GM21576 (cell line): ENCODE measurements around the gene RALGDS.

Experiments used
- ATAC-seq: cut with Tn5 transposase; IDR thresholded peaks from one replicate; pipeline ENCODE4 v1.9.1; 2021; ENCODE audit warnings: mild to moderate bottlenecking, moderate library complexity; ENCODE audit not compliant: unreplicated experiment

RALGDS gene

GRCh38 chr9:133120501-133121197, 391 bp downstream of the RALGDS start:
- ATAC-seq: no peak

- ATAC-seq: no peak
Measured at GRCh38 chr9:133119846-133120500, 1.1 kb downstream of the RALGDS start.

GRCh38 chr9:133119103-133119845, 1.8 kb downstream of the RALGDS start:
- ATAC-seq: no peak

- no peak for ATAC-seq
Measured at GRCh38 chr9:133118568-133118967, 2.5 kb downstream of the RALGDS start.

GRCh38 chr9:133118179-133118520, 2.9 kb downstream of the RALGDS start:
- no peak for ATAC-seq

- no peak for ATAC-seq
Measured at GRCh38 chr9:133117271-133118178, 3.5 kb downstream of the RALGDS start.

- ATAC-seq: no peak
Measured at GRCh38 chr9:133116346-133117231, 4.5 kb downstream of the RALGDS start.

GRCh38 chr9:133115604-133116345, 5.3 kb downstream of the RALGDS start:
- peak; percentile 69 for ATAC-seq

GRCh38 chr9:133114886-133115603, 6.0 kb downstream of the RALGDS start:
- no peak for ATAC-seq

GRCh38 chr9:133113949-133114885, 6.8 kb downstream of the RALGDS start:
- ATAC-seq: no peak

DNA sequence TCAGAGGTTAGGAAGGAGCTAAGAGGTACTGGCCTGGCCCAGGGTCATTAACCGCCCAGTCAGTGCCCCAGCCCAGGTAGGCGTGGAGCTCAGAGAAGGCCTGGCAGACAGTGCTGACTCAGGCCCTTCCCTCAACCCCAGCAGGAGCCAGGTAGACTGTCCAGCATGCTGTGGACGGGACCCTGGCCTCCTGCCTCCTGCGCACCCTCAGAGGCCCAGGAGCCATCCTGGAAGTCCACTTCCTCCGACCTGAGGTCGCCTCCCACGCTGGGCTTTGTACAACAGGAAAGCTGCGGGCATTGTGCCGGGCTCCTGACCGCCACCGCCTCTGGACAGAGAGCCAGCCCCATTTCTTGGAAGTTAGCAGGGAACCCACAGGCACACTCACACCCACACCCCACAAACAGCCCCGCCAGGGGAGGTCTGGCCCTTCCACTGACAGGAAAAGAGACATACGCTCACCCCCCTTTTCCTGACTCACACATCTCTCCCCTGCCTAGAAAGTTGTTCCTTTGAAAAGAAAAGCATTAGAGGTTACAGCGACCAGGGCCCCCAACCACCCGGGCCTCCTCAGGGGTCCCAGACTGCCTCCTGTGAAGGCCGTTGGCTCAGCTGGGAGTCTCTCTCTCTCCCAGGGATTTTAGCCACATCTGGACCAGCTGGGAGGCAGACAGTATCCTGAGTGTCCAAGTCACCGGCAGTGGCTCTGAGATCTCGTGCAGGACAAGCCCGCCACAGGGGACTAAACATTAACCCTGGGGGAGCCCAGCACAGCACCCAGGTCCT, 7.7 kb downstream of the RALGDS start:
- no peak for ATAC-seq

GRCh38 chr9:133112663-133113026, 8.4 kb downstream of the RALGDS start:
- no peak for ATAC-seq

DNA sequence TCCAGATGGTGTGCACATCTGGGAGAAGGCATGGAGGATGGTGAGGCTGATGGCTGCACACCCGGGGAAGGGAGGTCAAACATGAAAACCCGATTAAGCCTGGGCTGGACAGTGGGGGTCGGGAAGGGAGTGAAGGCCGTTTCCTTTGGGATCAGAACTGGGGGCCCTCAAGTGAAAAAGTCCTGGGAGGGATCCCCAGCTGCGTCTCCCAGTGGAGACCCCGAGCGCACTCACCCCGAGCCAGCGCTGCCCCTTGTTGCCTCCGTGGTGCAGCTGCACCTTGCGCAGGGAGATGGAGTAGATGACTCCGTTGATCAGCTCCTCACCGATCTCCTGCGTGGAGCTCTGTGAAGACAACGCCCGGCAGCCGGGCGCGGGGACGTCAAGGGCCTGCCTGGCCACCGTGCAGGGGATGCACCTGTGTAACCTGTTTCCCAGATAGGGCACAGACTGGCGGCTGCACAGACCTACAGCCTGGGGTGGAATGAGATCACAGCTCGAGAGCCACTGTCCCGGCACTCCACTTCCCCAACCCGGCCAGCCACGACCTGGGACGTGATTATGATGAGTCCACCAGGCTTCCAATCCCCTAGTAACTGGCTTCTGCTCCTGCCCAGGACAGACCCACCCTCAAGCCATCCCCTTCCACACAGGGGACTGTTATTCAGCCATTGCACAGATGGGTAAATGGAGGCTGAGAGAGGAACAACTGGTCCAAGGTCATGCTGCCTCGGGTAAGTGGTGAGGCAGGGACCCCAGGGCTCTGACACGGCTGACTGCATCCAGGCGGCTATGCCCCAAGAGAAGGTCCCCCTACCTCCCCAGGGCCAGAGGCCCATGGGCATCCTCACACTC, 9.0 kb downstream of the RALGDS start:
- ATAC-seq: no peak

DNA sequence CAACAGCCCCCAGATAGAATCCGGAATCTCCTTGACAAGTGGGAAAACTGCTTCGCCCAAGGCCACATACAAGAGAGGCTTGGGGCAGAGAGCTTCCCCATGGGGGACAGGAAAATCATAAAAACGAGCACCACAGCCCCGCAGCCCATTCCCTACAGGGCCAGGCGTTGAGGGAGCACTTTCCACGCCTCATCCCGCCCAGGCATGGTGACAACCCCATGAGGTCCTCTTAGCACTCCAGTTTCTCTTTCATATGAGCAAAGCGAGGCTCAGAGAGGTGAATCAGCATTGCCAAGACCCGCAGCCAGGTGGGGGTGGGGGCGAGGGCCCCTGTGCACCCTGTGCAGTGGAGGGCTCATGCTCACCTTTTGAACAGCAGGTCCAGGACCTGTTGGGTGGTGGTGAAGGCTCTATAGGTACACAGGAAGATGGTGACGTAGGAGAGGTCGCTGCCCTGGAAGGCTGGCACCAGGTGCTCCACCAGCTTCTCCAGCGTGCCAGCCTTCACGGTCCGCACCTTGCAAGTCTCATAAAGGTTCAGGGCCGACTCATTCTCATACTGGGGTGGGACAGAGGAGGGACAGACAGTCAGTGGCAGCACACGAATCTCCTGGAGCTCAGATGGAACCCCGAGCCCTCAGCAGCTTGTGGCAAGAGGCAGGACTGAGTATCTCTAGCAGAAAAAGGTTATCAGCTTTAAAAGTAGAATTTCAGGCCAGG, 10.9 kb downstream of the RALGDS start:
- ATAC-seq: no peak
